ENCODE data around the gene PCDHGA10.

PCDHGA10 gene

GRCh38 chr5:141412854-141413539 lies at the start of gene PCDHGA10:
PCDHGA10 (plus strand) TSS chr5:141412987; CDS start chr5:141413176, 189 bp downstream.
- peak; percentile 73 for TF ChIP-seq CTCF (IDR thresholded peaks at IDR 0.05; ENCODE audit: low read depth, low read length)
- peak; percentile 42 for DNase-seq (ENCODE audit: extremely low read depth, low read depth)

- DNase-seq (ENCODE audit: extremely low read depth, low read depth) = no peak
- no peak; the same call in 1 of the 2 replicates for TF ChIP-seq CTCF (IDR thresholded peaks at IDR 0.05; ENCODE audit: low read depth, low read length)
These were observed 48.7 kb upstream of the PCDHGA10 start, which contains the start of gene PCDHGA5 for GRCh38 chr5:141363952-141364660. PCDHGA5 (plus strand) TSS chr5:141364162; CDS start chr5:141364331, 169 bp downstream.

DNA sequence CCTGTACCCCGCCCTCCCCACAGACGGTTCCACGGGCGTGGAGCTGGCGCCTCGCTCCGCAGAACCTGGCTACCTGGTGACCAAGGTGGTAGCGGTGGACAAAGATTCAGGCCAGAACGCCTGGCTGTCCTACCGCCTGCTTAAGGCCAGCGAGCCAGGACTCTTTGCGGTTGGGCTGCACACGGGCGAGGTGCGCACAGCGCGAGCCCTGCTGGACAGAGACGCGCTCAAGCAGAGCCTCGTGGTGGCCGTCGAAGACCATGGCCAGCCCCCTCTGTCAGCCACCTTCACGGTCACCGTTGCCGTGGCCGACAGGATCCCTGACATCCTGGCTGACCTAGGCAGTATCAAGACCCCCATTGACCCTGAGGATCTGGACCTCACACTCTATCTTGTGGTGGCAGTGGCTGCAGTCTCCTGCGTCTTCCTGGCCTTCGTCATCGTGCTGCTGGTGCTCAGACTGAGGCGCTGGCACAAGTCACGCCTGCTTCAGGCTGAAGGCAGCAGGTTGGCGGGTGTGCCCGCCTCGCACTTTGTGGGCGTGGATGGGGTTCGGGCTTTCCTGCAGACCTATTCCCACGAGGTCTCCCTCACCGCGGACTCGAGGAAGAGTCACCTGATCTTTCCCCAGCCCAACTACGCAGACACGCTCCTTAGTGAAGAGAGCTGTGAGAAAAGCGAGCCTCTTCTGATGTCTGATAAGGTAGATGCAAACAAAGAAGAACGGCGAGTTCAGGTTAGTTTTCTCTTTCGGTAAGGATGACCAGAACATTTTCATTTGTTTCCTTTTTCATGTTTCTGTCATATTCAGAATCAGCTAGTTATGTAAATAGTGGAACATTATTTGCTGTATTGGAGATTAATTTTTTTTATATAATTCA lies 46.5 kb upstream of the PCDHGA10 start:
- DNase-seq (ENCODE audit: extremely low read depth, low read depth) = no peak
- TF ChIP-seq CTCF (IDR thresholded peaks at IDR 0.05; ENCODE audit: low read depth, low read length) = no peak

- DNase-seq (ENCODE audit: extremely low read depth, low read depth) = no peak
- TF ChIP-seq CTCF (IDR thresholded peaks at IDR 0.05; ENCODE audit: low read depth, low read length) = peak; percentile 50
These were observed 42.6 kb upstream of the PCDHGA10 start, which contains the start of gene PCDHGB3 for GRCh38 chr5:141369994-141370848. PCDHGB3 (plus strand) TSS chr5:141370242; CDS start chr5:141370395, 153 bp downstream.

GRCh38 chr5:141371572-141372475 lies 41.0 kb upstream of the PCDHGA10 start:
- no peak for TF ChIP-seq CTCF (IDR thresholded peaks at IDR 0.05; ENCODE audit: low read depth, low read length)
- no peak for DNase-seq (ENCODE audit: extremely low read depth, low read depth)

All from AG09319 (cell line).